Measurements from ENCODE around the gene KCNQ1OT1. TPM values are rescaled to one million over a fixed set of nuclear protein-coding genes. Genes with fewer than 3 reads are reported as not detected.

The KCNQ1OT1 gene
- total RNA-seq, 1 donor: 5.1 TPM

DNA sequence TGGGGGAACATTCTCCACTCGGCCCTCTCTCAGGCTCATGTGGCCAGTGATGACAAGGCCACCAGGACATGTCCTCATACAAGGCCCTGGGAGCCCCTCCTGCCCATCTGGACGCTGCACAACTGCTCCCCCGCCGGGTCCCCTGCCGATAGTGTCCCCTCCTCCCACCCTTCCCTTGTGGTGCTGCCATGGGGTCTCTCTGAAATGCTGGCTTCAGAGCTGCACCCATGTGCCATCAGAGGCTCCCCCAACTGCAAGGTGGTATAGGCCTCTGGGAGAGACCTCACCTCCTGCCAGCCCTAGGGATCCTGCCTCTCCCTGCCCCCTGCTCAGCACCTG, 113.0 kb downstream of the KCNQ1OT1 start:
- H3K4me3 ChIP-seq (ENCODE audit: insufficient read depth, low read length): no peak overlapping the region
- no peak overlapping the region for H3K27ac ChIP-seq (ENCODE audit: low read depth, low read length)
- TF ChIP-seq, protein P1, sequence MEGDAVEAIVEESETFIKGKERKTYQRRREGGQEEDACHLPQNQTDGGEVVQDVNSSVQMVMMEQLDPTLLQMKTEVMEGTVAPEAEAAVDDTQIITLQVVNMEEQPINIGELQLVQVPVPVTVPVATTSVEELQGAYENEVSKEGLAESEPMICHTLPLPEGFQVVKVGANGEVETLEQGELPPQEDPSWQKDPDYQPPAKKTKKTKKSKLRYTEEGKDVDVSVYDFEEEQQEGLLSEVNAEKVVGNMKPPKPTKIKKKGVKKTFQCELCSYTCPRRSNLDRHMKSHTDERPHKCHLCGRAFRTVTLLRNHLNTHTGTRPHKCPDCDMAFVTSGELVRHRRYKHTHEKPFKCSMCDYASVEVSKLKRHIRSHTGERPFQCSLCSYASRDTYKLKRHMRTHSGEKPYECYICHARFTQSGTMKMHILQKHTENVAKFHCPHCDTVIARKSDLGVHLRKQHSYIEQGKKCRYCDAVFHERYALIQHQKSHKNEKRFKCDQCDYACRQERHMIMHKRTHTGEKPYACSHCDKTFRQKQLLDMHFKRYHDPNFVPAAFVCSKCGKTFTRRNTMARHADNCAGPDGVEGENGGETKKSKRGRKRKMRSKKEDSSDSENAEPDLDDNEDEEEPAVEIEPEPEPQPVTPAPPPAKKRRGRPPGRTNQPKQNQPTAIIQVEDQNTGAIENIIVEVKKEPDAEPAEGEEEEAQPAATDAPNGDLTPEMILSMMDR (IDR thresholded peaks at IDR 0.05; ENCODE audit: extremely low read depth, low read depth, low read length): no peak
- no peak overlapping the region for H2AFZ ChIP-seq (ENCODE audit: low read length)
- no peaks in the 10 kb centered on the region for H4K20me1 ChIP-seq (ENCODE audit: insufficient read depth, low read length)
- no peaks in the 10 kb centered on the region for H3K27me3 ChIP-seq (ENCODE audit: insufficient read depth, low read length)
- H3K79me2 ChIP-seq (ENCODE audit: insufficient read depth, low read length): no peaks in the 10 kb centered on the region
- H3K4me2 ChIP-seq (ENCODE audit: insufficient read depth, low read length): no peak overlapping the region
- peak; percentile 47 for DNase-seq (ENCODE audit: insufficient read length, low spot score, missing footprints)
- H3K4me1 ChIP-seq (ENCODE audit: insufficient read depth, low read length): no peaks in the 10 kb centered on the region
- no peaks in the 10 kb centered on the region for H3K9me3 ChIP-seq (ENCODE audit: low read depth, low read length)
- H3K36me3 ChIP-seq (ENCODE audit: insufficient read depth, low read length): no peaks in the 10 kb centered on the region

DNA sequence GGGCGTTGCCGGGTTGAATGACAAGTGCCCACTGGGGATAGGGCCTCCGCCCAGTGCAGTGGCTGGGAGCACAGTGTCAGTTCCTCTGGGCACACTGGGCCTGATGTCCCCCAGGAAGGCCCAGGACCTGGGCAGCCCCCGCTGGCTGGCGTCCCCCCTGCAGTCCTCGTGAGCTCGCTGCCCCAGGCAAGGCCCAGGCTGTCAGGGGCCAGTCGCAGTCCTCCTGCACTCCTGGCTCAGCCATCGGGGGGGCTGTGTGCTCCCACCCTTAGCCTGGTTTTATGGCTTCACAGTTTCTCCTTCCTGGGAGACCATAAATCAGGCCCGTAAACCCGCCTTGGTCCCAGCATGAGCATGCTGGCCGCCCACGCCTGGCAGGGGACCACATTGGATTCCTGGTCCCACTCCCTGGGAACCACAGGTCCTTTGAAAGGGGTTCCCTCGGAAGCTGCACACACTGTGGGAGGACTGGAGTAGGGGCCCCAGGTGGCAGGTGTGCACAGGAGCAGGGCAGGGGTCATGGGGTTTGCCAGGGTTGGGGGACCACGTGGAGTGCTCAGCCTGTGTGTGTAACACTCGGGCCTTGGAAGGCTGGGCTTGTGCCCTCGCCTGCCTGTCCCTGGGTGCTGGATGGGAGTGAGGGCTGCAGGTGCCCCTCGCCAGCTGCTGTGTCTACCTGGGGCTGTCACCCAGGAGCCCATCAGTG, 113.6 kb downstream of the KCNQ1OT1 start:
- H3K4me3 ChIP-seq (ENCODE audit: insufficient read depth, low read length): no peak overlapping the region
- no peaks in the 10 kb centered on the region for H3K79me2 ChIP-seq (ENCODE audit: insufficient read depth, low read length)
- H3K9me3 ChIP-seq (ENCODE audit: low read depth, low read length): no peaks in the 10 kb centered on the region
- no peak overlapping the region for H3K4me2 ChIP-seq (ENCODE audit: insufficient read depth, low read length)
- no peaks in the 10 kb centered on the region for H3K27me3 ChIP-seq (ENCODE audit: insufficient read depth, low read length)
- DNase-seq (ENCODE audit: insufficient read length, low spot score, missing footprints): peak; percentile 30
- H3K27ac ChIP-seq (ENCODE audit: low read depth, low read length): no peak overlapping the region
- TF ChIP-seq, protein P1 (IDR thresholded peaks at IDR 0.05; ENCODE audit: extremely low read depth, low read depth, low read length): no peak
- no peaks in the 10 kb centered on the region for H3K4me1 ChIP-seq (ENCODE audit: insufficient read depth, low read length)
- no peak overlapping the region for H2AFZ ChIP-seq (ENCODE audit: low read length)
- no peaks in the 10 kb centered on the region for H4K20me1 ChIP-seq (ENCODE audit: insufficient read depth, low read length)
- H3K36me3 ChIP-seq (ENCODE audit: insufficient read depth, low read length): no peaks in the 10 kb centered on the region

DNA sequence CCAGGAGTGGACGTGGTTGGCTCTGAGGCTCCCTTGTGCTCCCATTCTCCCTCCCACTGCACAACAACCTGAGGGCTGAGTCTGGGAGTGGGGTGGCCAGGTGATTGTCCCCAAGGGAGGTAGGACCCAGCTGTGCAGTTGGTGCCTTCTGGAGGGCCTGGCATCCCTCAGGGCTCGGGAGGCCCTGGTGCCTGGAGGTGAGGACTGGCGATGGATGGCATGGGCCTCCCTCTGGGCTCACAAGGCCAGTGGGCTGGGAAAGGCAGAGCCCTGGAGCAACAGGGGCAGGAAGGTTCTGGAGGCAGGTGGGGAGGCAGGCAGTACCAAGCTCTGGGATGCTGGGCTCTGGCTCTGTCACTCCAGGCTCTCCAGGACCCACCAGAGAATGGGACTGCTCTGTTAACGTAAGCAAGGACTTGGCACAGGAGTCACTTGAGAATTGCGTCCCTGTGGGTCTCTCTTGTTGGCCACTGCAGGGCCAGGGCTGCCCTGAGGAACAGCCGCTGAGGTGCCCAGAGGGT, 114.2 kb downstream of the KCNQ1OT1 start:
- Histone ChIP-seq H3K36me3 (ENCODE audit: insufficient read depth, low read length) (no peaks in the 10 kb centered on the region), H3K27me3 (ENCODE audit: insufficient read depth, low read length) (no peaks in the 10 kb centered on the region), H3K4me3 (ENCODE audit: insufficient read depth, low read length) (no peak overlapping the region), H3K79me2 (ENCODE audit: insufficient read depth, low read length) (no peaks in the 10 kb centered on the region), H2AFZ (ENCODE audit: low read length) (no peak overlapping the region), H4K20me1 (ENCODE audit: insufficient read depth, low read length) (no peaks in the 10 kb centered on the region), H3K4me2 (ENCODE audit: insufficient read depth, low read length) (no peak overlapping the region), H3K4me1 (ENCODE audit: insufficient read depth, low read length) (no peaks in the 10 kb centered on the region), H3K9me3 (ENCODE audit: low read depth, low read length) (no peaks in the 10 kb centered on the region), H3K27ac (ENCODE audit: low read depth, low read length) (no peak overlapping the region)
- TF ChIP-seq, protein P1 (IDR thresholded peaks at IDR 0.05; ENCODE audit: extremely low read depth, low read depth, low read length): no peak
- DNase-seq (ENCODE audit: insufficient read length, low spot score, missing footprints): peak; percentile 82

DNA sequence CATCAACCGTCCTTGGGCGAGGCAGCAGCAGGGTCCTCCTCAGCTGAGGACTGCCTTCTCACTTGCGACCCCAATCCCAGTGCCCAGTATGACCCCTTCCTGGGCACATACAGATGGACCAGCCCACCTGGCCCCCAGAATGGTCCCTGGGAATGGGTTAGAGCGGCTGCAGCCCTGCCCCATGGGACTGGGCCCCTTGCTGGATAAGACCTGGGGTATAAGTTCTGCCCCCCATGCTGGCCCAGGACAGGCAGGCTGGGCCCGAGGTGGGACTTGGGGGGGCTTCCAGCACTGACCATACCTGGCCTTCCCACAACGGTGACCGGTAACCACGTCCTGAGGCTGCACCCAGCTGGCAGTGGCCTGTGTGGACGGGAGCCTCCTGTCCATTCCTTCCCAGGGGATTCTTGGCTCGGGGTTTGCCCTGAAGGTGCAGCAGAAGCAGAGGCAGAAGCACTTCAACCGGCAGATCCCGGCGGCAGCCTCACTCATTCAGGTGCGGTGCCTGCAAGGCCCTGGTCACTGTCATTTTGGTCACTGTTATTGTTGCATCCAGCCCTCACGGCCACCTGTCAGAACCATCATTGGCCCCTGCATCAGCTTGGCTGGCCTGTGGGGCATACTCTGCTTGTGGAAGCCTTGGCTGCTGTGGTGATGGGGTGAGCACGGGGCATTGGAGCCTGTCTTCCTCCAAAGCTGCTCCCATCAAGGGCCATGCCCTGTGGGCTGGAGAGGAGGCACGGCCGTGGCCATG, 114.8 kb downstream of the KCNQ1OT1 start:
- TF ChIP-seq, protein P1 (IDR thresholded peaks at IDR 0.05; ENCODE audit: extremely low read depth, low read depth, low read length): no peak
- Histone ChIP-seq H3K27ac (ENCODE audit: low read depth, low read length) (no peak overlapping the region), H4K20me1 (ENCODE audit: insufficient read depth, low read length) (no peaks in the 10 kb centered on the region), H3K4me3 (ENCODE audit: insufficient read depth, low read length) (no peak overlapping the region), H3K4me2 (ENCODE audit: insufficient read depth, low read length) (no peak overlapping the region), H3K27me3 (ENCODE audit: insufficient read depth, low read length) (no peaks in the 10 kb centered on the region), H3K9me3 (ENCODE audit: low read depth, low read length) (no peaks in the 10 kb centered on the region), H3K36me3 (ENCODE audit: insufficient read depth, low read length) (no peaks in the 10 kb centered on the region), H3K79me2 (ENCODE audit: insufficient read depth, low read length) (no peaks in the 10 kb centered on the region), H2AFZ (ENCODE audit: low read length) (no peak overlapping the region), H3K4me1 (ENCODE audit: insufficient read depth, low read length) (no peaks in the 10 kb centered on the region)
- DNase-seq (ENCODE audit: insufficient read length, low spot score, missing footprints): peak; percentile 76

Measured in osteoblast (primary cell).